ENCODE measurements around the gene ZNF532.

ZNF532 gene

GRCh38 chr18:58983260-58984155, 118.8 kb downstream of the ZNF532 start:
- DNase-seq, result no peak

DNA sequence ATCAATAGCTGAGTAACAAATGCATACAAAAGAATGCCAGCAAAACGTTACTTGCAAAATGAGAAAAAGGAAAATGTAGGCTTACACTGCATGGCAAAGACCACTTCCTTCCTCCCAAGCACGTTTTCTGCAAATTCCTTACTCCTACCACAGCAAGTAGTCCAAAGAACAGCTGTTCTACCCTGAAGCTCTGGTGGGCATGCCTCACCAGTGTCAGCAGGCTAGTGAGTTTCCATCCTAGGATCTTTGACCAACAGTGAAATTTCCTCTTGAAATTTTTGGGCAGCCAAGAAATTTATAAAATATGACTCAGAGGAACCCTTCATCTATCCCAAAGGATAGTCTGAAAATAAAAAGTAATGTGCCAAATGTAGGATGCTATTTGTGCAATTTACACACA, 123.9 kb downstream of the ZNF532 start:
- no peak for DNase-seq

DNA sequence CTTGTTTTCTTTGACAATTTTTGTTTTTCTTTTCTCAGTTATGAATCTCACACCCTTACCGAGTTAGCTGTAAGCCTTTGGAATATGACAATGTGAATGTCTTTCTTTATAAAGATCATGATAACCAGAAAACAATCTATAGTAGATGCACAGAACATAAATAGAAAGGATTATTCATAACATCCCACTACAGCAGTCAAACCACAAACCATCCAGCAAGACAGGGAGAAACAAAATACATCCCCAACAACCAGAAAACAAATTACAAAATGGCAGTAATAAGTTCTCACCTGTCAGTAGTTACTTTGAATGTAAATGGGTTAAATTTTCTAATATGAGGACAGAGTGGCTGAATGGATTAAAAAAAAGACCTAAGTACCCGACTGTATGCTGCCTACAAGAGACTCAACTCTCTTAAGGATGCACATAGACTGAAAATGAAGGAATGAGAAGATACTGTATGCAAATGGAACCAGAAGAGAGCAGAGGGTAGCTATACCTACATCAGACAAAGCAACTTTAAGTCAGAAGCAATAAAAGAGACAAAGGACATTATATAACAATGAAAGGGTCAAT, 124.6 kb downstream of the ZNF532 start:
- no peak for DNase-seq

- no peak for DNase-seq
Observed at GRCh38 chr18:58990720-58991119, 126.0 kb downstream of the ZNF532 start.

DNA sequence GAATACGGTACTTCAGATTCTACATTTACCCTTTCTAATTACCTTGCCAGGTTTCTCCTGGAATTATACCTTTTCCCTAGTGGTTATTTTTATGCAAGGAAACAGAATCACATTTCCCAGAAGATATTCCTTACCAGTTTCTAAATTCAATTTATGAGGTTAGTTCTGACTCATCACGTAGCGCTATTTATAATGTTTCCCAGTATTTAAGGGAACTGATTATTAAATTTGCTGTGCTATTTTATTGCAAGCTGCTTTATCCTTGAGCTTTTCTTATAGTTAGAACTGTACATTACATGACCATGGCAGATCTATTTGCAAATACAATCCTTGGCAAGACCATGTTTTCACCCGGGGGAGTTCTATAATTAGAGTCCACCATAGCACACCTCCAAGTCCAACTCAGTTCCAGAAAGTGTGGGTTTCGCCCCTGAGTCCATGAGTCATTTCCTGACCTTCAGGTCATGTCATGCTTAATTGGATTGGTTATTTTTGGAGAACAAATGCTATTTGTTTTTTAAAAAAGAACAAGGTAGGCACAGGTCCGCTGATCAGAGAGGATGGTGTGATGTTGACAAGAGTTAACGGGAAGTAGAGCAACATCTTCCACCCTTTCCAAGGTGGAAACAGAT, 126.6 kb downstream of the ZNF532 start:
- peak; percentile 9 for DNase-seq

GRCh38 chr18:58992301-58993231, 127.9 kb downstream of the ZNF532 start:
- no peak for DNase-seq

GRCh38 chr18:58993260-58993659, 128.6 kb downstream of the ZNF532 start:
- DNase-seq, result no peak

- DNase-seq, result no peak
Observed at GRCh38 chr18:58995663-58996062, 131.0 kb downstream of the ZNF532 start.

DNA sequence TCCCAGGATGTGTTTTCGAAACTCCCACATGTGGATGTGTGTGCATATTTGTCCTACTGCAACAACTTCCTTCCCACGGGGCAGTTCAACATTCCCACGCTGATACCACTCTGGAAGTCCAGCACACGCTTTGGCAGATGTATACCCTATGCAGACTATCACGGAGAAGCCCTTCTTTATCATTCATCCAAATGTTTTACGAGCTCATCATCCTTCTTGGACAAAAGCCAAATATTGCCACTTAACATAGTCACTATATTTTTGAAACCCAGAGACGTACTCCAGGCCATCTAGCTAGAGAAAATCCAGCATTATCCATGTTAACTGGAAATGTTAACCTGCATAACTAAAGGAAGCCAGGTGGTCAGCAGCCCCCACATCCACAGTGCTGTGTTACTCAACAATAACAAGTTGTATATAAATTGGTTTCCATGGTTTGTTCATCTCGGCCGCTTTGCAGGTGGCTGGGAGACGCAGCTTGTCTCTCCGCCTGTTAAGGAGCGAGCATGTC, 131.5 kb downstream of the ZNF532 start:
- no peak for DNase-seq

- no peak for DNase-seq
Observed at GRCh38 chr18:58996696-58997095, 132.0 kb downstream of the ZNF532 start.

DNA sequence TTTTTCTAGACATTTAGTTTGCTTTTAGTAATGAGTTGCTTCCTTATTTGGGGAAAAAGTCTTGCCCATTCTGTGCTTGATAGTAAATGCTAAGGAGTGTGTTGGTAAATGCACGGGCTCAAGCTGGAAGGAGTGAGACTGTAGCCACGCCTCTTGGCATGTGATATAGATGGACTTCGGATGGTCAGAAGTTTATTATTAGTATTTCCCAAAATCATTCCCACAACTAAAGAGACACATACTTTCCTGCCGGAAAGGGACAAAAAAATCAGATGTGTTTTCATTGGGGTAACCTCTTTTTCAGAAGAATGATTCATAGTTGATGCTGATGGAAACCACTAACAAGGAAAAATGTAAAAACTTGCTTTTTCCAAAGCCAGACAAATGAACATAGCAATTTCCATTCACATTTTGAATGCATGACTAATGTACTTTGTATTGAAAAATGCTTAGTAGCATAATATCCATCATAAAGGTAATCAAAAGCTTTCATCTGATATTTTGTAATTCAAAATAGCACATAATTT, 133.2 kb downstream of the ZNF532 start:
- DNase-seq, result no peak

DNA sequence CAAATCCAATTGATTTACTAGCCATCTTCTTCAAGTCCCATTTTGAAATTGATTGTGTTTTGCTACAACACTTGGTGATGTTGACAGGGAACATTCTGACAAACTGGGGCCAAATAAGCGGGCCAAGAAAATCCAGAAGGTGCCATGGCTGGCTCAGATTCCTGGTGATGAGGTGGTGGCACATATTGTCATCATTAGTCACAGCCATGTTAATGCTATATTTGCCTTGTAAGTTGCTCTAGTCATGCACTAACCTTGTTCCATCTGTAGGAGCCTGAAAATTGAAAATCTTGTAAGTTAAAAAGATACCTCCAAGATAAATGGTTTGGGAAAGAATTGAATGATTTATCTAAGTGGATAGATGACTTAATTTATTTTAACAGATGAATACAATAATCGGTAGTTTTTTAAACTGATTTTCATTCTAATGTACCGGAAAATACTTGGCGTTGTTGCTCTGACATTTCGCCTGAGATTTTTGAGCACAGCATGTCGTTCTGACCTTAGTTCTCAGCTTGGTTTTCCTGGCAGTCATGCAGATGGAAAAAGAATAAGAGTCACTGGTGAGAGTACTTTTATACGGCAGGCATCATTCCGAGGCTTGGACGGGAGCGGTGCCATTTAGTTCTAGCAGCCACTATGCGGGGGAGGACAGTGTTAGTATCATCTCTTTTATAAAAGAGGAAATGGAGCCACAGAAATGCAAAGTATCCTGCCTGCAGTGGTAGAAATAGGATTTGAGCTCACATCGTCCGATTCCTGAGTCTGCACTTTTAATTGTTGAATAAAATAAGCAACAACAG, 133.9 kb downstream of the ZNF532 start:
- no peak for DNase-seq

- no peak for DNase-seq
Observed at GRCh38 chr18:59001166-59001565, 136.5 kb downstream of the ZNF532 start.

DNA sequence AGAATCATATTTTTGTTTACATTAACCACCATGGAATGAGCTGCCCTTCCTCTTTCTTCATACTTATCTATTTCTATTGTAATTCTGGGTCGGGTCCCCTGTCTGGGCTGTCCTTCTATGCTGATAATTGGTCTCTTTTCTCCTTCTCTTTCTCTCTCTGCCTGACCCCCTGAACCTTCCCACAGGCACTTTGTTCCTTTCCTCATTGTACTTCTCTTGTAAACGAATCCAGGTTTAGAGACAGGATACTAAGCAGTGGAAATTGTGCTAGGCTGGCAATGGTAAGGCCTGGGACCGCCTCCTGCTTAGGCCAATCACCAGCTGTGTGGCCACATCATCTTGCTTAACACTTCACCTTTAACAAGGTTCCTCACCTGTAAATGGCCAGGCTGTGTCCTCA, 137.0 kb downstream of the ZNF532 start:
- DNase-seq, result no peak

GRCh38 chr18:59002974-59003594, 138.4 kb downstream of the ZNF532 start:
- no peak for DNase-seq

DNA sequence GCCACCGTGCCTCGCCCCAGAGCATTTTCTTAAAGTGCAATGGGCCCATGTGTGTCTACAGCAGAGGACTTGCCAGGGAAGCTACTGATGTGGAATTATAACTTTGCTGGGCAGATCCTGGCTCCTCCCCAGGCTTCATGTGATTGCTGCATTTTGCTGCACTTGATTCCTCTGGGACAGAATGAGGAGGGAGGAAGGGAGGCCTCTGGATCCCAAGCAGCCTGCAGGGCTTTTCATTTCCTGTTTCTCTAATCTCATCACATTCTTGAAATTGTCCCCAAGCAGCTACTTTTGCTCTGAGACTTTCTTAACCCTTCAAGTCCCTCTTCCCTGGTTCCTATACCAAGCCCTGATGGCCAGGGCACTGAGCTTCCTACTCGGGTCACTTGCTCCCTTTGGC, 140.6 kb downstream of the ZNF532 start:
- no peak for DNase-seq

- no peak for DNase-seq
Observed at GRCh38 chr18:59006461-59007067, 141.9 kb downstream of the ZNF532 start.

GRCh38 chr18:59008302-59008974, 143.8 kb downstream of the ZNF532 start:
- DNase-seq, result no peak

GRCh38 chr18:59009846-59010245, 145.2 kb downstream of the ZNF532 start:
- no peak for DNase-seq

DNA sequence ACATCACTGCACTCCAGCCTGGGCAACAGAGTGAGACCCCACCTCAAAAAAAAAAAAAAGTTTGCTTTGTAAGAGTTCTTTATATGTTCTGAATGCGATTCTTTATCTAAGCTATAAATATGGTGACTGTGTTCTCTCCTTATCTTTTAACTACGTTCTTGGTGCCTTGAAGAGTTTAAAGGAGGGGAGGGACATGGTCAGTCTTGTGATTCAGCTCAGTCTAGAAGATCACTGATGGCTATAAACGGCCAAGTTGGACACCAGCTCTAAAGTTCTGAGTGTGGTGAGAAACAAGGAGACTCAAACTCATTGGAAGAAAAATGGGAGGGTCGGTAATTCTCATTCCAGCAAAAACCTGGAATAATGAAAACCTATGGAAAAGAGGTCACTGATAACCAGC, 146.6 kb downstream of the ZNF532 start:
- DNase-seq, result no peak

All from activated CD4-positive, alpha-beta T cell treated with anti-CD3 and anti-CD28 coated beads for 48 hours (primary cell).